GM21447 (cell line): Measurements from ENCODE around the gene BCCIP.

Experiments used
- ATAC-seq: cut with Tn5 transposase; IDR thresholded peaks from one replicate; pipeline ENCODE4 v1.9.1; 2021; ENCODE audit not compliant: unreplicated experiment

BCCIP gene

DNA sequence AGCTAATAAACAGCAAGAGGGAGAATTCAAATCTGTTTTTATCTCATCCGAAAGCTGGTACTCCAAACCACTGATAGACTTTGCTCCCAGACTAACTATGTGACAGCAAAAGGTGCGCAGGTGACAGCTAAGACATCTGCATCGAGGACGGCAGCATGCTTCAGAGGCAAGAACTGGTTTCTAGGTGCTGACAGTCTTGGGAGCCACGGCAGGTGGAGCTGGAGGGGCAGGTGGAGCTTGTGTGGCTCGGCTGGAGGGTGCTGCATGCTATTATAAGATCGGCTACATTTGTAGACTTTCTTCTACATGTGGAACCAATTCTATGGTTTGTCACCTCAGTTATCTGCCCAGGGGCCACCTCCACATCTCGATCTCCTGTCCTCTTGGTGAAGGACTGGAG is 25.9 kb upstream of the BCCIP start:
- no peak for ATAC-seq

DNA sequence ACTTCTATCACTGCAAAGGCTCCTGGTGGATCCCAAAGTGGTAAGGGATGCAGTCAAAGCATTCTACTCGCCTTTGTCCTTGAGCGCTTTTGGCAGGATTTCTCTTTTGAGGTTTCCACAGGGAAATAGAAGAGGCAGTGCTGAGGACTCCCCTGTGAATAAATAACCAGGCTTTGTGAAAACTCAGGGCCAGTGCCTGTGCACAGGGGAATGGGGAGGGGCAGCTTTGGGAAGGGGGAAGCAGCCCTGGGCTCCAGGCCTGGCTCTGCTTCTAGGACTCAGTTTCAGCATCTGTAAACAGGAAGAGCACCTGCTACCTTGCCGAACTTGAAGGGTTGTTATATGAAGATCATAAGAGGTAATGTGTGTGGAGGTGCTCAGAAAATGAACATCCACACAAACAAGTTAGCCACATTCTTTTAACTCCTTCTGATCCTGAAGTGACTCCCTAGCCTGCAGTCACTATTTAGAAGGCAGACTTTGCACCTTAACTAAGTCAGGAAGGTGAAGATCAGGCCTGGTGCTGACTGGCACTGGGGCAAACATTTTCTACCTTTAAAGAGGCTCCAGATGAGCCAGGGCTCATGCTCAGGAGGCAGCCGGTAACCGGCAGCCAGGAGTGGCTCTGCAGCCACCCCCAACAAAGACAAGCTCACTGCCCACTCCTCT is 25.2 kb upstream of the BCCIP start:
- no peak for ATAC-seq

DNA sequence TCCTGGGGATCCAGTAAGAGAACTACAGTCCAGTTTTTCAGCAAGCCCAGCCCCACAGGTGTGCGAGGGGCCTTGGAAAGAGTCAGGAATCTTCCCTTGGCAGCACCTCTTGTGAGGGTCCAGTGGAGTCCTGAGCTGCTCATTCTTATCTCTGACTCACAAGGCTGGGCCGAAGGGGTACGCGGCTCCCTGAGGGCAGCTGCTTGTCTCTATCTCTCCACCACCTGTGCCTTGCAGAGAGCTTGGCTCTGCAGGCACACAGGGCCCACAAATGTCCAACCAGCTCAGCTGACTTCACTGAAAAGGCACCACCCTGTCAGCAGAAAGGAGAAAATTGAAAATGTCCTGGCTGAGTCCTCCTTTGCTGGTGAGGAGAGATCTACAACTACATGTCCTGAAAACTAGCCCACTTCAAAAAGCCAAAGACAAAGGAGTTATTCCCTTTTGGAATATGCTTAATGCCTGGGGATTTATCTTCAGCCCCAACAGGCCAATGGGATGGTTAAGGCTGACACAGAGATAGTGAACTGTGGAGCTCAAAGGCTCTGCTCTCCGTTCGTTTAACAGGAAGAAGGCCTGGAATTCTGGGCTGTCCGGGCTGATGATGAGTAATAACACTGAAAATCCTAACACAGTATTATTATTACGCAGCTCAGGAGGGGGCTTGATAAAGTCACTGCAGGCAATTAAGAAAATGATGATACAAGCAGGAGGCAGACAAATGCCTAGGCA is 23.7 kb upstream of the BCCIP start:
- no peak for ATAC-seq

DNA sequence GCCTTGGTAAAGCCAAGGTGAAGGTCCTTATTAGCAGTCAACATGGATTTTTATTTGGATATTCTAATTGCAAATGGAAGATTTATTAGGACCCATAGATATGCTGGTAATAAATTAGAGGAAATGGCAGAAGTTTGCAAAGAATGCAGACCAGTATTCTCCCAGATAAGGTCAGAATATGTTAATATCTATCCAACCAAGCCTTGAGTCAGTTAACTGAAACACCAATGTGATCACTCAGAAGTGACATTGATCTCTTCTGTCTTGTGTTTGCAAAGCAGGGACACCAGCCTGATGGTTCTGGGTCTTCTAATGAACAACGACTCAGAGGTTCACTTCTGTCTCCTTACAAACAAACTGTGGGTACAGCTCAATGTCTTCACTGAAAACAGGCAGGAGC is 21.8 kb upstream of the BCCIP start:
- no peak for ATAC-seq

DNA sequence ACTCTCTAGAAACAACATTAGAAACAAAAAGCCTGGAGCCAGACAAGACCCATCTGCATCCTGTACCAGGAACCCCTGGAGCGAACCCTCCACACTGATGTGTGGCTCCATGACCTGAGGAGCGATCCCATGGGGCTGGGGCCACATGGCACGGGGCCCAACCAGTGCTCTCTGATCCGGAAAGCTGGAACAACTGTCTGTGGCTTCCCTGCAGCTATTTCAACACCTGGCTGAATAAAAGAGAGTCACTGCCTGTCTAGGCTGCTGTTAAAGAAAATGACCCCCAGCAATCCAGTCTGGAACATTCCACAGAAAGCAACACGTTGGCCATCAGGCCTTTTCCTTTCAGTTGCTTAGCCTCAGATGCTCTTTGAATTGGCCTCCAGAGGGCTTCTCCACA is 21.2 kb upstream of the BCCIP start:
- no peak for ATAC-seq

DNA sequence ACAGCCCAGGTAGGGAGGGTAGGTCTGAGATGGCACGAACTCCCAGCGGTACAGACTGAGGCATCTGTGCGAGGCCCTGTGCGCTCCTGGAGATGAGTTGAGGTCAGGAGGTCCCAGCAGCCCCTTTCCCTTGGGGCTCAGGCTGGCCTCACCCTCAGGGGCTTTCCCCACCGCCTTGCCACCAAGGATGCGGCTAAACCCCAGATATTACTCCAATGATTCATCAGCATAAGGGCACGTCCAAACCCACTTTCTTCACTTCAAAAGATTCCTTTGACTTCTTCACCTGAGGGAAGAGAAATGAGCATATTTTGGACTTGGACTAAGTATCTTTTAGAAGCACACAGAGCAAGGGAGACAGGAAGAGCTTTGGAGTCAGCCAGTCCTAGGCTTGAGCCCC is 20.6 kb upstream of the BCCIP start:
- no peak for ATAC-seq

DNA sequence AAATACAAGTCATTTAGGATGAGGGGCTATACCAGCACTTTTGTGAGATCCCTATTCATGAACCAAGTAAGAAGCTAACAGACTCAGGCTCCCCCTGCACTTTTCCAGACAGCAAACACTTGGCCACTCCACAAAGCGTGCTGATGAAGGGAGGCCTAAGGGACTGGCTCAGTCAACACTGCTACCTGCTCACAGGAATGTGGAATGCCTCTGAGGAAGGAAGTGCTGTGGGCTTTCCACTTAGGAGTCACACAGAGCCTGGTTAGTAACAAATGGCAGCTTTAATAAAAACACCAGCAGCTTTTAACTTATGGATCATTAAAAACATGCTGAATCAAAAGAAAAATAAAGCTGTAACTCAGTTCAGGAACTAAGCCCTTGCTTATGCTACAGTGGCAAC is 15.3 kb upstream of the BCCIP start:
- no peak for ATAC-seq

DNA sequence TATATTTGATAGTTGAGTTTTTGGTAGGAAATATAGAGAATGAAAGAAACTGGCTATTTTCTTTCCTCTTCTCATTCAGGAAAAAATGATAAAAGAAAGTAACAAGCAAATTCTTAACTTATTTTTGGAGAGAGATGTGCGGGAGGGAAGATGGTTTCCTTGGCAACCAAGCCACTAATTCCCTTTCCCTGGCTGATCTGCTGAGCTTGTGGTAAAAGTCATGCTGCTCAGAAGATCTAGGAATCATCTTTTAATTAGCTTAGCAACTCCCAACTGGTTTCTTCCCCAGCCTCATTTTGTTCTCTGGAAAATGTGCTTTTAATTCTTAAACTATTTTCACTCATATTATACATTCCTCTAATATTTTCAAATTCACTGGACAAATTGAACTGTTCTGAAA is 12.1 kb upstream of the BCCIP start:
- no peak for ATAC-seq

DNA sequence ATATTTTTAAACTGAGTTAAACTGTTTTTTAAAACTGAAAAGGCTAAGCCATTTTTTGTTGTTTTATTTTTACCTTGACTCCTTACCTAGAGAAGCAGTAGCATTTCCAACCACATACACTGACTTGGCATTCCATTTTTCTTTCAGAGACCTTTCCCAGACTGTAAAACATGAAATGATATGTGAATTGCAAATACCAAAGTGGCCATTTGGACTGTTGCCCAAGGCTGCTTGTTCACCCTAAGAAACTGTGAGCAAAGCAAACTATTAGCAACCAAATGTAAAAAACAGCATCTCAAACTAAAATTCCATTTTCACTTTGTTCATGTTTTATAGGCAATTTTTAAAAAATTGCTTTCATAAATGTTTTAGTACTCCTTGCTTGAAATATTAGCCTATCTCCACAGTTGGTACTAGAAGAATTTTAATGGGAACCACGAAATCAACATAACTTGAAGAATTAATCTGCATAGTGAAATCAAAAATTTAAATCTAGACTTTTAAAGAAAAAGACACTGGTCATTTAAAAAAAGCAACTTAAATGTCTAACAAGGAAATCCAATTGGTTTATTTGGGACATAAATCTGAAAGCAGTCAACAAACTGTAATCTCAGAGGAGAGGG is 11.1 kb upstream of the BCCIP start:
- no peak for ATAC-seq

DNA sequence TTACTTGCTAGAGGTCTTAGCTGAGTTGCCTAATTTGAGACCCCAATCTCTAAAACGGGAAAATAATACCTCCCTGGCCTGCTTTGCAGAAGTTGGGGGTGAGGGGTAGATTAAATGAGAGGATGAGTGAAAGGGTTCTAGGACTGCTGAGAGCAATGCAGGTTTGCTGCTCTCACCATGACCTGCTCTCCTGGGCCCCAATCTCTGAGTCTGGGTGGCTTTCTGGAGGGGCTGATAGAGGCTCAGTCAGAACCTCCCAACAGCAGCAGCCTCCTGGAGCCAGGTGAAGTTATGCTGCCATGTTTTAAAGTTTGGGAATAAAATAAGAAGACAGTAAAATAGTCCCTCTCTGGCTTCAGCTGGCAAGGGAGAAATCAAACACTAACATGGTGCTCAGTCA is 7.6 kb upstream of the BCCIP start:
- ATAC-seq, result no peak

DNA sequence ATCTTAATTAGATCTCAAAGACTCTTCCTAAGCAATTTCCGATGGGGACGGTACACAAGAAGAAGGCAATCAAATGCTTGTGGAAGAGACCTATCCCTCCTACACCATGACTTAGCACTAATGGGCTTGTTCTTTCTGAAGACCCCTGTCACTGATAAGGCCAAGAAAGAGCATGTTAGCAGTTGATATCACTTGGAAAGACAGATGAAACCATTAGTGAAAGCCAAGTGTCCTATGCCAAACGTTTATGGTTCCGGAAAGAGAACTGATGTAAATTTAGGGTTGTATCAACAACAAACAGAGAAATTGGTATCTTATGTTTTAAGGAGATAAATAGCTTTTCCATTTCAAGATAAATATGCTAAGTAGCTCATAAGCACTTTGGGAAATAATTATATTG is 6.8 kb upstream of the BCCIP start:
- ATAC-seq, result no peak

DNA sequence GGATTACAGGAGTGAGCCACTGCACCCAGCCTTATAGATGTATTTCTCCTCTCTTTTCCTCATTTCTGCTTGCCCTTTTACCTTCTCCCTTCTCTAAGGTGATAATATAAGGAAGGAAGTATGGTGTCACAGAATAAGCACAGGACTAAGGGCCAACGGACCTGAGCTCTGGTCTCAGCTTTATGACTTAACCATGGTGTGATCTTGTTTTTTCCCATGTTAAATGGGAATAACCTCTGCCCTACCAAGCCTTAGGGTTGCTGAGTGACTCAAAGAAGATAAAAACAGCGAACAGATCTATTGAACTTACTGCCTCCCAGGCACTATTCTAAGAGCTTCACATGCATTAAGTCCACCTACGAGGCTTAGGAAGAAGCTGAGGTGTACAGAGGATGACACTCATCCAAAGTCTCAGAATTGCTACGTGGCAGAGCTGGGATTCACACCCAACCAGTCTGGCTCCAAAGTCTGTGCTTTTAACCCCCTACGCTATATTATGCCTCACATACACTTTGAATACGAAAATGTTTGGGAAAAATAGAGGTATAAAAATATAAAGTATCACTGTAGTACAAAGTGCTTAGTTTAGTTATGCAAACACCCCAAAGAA is 5.9 kb upstream of the BCCIP start:
- ATAC-seq, result no peak

DNA sequence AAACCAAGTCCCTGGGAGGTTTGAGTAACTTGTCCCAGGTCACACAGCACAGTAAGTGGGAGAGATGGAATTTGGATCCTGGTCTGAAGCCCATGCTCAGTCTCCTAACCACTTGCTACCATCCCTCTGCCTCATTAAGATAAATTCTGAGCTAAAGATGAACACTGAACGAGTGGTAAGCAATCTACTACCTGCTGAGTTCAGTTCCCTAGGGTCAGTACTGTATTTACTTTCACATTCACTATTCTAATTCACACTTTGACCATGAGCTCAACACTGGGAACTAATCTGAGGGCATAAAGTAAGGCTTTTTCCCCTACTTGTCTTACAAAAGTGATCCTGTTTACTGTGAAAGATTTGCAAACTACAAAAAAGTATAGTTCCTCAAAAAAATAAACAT is 2.6 kb upstream of the BCCIP start:
- ATAC-seq, result peak; percentile 64

DNA sequence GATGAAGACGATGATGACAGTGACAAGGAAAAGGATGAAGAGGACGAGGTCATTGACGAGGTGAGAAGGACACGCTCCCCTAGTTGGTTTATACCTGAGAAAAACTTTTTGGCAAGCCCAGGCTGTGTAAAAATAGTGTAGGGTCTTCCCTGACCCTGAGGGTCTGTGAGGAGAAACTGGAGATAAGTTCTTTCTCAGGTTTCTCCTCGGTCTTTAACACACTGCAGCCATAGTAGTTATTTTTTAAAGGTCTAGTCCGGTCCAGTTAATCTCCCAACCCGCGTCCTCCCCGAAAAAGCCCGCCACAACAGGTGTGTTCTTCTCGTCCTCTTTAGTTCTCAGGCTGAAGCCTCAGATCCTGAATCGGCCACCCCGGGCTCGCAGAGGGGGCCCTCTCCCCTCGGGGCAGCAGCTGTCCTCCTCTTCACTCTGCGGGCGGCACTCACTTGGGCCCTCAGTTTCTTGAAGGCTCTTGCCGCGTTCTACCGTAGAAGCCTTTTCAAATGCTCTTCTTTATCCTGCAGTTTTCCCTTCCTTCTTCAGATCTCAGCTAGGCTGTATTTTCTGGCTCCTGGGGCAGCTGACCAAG is 411 bp downstream of the BCCIP start:
- peak; percentile 3 for ATAC-seq

DNA sequence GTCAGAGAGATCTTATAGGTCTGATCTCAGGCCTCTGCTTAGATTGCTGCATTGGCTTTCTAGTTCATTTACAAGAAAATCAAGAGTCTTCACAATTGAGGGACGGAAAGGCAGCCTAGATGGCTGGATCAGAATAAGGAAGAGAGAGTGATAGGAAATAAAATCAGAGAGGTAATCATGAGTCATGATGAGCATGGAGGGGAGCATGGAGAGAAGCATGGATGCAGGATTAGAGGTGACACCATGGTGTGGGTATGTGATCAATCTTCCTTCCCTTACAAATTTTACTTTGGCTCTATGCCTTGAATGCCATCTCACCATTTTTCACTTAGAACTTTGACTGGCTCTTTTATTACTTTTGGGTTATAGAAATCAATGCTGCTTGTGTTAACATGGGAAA is 1.4 kb downstream of the BCCIP start:
- ATAC-seq, result no peak

DNA sequence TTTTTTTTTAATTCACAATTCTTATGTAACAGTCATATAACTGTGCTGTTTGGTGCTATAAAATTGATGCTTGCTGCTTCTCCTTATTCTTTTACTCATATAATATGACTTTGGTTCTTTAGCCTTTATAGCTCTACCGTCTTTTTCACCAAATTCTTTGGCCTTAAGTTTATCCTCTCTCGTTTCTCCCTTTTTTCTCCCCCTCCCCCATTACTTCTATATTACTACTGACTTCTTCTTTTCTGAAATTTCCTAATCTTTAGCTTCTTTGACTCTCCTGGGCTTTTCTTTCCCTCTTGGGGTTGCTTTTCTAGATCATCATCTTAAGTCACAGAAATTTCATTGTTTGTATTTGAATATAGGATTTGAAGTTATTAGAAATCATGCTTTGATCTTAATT is 3.8 kb downstream of the BCCIP start:
- ATAC-seq, result no peak

DNA sequence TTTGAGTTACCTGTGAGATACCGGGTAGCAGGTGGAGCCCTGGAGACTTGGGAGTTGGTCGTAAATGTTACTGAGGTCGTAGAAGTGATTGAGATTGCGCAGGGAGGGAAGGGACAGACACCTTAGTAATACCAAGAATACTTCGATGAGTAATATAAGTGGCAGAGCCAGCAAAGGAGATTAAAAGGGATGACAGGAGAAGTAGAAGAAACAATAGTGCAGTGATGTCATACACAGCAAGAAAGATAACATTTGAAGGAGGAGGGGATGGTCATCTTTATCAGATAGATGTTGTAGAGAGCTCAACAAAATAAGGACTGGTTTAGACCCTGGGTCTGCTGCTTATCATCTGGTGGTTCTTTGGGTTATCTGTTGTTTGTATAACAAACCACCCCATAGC is 5.0 kb downstream of the BCCIP start:
- ATAC-seq, result no peak

DNA sequence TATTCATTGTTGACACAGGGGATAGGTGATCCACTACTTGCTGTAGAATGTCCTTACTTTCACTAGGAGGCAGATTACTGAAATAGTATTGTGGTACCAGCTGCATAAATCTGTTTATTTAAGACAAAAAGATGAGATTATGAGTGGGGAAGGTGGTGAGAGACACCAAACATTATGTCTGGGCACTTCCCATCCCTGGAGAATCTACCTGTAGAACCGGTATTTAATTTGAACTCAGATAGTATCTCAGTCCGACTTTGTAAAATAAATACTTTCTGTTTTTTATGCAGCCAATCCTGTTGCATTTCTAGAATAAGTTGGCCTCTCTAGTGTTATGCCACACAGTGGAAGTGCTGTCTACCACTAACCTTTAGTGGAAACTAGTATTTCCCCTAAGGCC is 13.4 kb downstream of the BCCIP start:
- ATAC-seq, result no peak

DNA sequence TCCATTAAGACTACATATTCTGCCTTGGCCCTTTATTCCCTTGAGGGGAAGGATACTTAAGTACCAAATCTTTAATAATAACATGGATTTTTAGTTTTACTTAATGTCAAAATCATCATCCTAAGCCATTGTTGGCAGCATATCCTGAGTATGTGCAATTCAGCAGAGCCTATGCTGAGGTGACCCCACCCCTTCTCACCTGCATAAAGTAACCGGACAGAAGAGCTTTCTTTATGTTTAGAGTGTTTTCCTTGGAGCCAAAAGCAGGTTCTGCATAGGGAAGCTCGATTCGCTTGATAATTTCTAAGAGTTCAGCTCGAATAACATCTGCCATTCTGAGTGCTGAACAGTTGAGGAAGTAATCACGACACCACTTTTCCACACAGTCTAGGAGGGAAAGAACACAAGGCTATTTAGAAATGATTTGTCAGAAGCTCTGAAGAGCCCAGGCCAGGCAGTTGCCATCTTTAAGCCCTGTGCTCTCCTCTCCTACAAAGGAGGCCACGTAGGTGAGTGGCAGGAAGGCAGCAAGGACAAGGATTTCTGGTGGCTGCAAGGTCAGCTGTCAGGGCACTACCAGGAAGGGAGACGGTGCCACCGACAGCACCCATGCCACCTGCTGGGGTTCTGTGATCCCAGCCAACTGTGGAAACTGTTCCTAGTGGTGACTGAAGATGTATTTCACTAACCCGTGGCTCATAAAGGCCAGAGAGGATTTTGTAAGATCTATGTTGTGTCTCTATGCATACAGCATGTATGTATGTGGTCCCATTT is 15.6 kb downstream of the BCCIP start:
- no peak for ATAC-seq

DNA sequence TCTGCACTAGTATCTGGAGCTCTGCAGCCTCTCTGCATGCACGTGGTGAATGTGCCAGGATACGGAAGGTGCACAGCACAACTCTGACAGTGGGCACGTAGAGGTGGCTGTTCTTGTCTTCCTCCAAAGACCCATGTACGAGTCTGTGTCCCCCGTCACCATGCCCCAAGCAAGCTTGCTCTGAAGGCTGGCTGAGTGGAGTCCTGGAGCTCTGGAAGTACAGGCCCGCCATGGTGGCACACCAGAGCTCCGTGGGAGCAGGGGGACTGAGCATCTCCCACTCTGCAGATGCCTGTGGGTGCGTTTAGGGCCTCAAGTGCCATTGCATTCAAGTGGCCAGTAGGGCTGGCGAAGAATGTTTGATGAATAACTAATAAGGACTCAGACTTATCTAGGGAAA is 17.1 kb downstream of the BCCIP start:
- no peak for ATAC-seq

DNA sequence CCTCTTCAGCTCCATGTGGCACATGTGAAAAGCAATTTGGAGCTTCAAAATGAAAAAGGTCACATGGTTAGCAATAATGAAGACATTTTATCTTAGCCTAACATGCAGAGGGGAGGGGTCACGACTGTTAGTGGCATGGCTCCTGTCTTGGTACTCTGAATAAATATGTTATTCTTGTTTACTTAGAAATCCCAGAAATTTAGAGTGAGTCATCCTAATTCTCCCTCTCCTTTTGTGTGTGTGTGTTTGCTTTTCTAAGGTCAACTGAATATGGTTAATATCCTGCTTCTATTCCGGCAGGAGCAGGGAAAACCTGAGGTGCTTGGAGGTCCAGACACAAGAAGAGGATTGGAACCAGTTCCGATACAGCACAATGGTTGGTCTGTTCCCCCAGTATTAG is 17.6 kb downstream of the BCCIP start:
- no peak for ATAC-seq
